PC-3 (cell line): ENCODE results near the gene CCNL1.

ENCODE experiments used
- EZH2 ChIP-seq: fragments of 300-600 bp; sonication (generic); IDR thresholded peaks from one replicate; pipeline ENCODE4 v1.6.1; 2017; ENCODE audit warnings: antibody characterized with exemption, mild to moderate bottlenecking, low read length; ENCODE audit not compliant: unreplicated experiment
- EZH2phosphoT487 ChIP-seq: fragments of 300-600 bp; sonication (generic); IDR thresholded peaks from 2 replicates; pipeline ENCODE4 v1.6.1; 2018; ENCODE audit warnings: mild to moderate bottlenecking, antibody characterized with exemption, low read length, borderline replicate concordance
- TF ChIP-seq, protein P1 (sequence below): fragments of 300-600 bp; sonication (generic); conservative IDR thresholded peaks from 2 replicates; pipeline ENCODE4 v1.5.1; 2017; ENCODE audit warnings: antibody characterized with exemption, low read depth, mild to moderate bottlenecking, low read length

GRCh38 chr3:157145606-157146322, 14.2 kb downstream of the CCNL1 start:
- TF ChIP-seq, protein P1, sequence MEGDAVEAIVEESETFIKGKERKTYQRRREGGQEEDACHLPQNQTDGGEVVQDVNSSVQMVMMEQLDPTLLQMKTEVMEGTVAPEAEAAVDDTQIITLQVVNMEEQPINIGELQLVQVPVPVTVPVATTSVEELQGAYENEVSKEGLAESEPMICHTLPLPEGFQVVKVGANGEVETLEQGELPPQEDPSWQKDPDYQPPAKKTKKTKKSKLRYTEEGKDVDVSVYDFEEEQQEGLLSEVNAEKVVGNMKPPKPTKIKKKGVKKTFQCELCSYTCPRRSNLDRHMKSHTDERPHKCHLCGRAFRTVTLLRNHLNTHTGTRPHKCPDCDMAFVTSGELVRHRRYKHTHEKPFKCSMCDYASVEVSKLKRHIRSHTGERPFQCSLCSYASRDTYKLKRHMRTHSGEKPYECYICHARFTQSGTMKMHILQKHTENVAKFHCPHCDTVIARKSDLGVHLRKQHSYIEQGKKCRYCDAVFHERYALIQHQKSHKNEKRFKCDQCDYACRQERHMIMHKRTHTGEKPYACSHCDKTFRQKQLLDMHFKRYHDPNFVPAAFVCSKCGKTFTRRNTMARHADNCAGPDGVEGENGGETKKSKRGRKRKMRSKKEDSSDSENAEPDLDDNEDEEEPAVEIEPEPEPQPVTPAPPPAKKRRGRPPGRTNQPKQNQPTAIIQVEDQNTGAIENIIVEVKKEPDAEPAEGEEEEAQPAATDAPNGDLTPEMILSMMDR = no peak
- TF ChIP-seq EZH2 (no peak), EZH2phosphoT487 (no peak)
